H9 (cell line): ENCODE data around the gene DPP6. TPM values are rescaled to one million over a fixed set of nuclear protein-coding genes. Genes with fewer than 3 reads are reported as not detected.

Source experiments
- DNase-seq: peaks from one replicate; pipeline ENCODE4 v3.0.0-alpha.2; 2017
- H2AFZ ChIP-seq: one replicate; pipeline ENCODE4 v1.6.1; 2013; ENCODE audit warnings: mild to moderate bottlenecking, low read length, control low read depth, moderate library complexity
- H2AK5ac ChIP-seq: 2 replicates; pipeline ENCODE4 v1.6.1; 2013; ENCODE audit warnings: low read length, control low read depth, mixed read lengths; ENCODE audit not compliant: insufficient read length
- H2BK120ac ChIP-seq: one replicate; pipeline ENCODE4 v1.6.1; 2013; ENCODE audit warnings: low read depth, mild to moderate bottlenecking, low read length, control low read depth, inconsistent platforms; ENCODE audit not compliant: poor library complexity, severe bottlenecking
- H2BK12ac ChIP-seq: 2 replicates; pipeline ENCODE4 v1.6.1; 2013; ENCODE audit warnings: low read length, control low read depth, mixed read lengths, low read depth; ENCODE audit not compliant: insufficient read length
- H2BK15ac ChIP-seq: 2 replicates; pipeline ENCODE4 v1.6.1; 2013; ENCODE audit warnings: low read depth, low read length, control low read depth
- H2BK20ac ChIP-seq: one replicate; pipeline ENCODE4 v1.6.1; 2013; ENCODE audit warnings: low read depth, mild to moderate bottlenecking, low read length, control low read depth, inconsistent platforms; ENCODE audit not compliant: poor library complexity, severe bottlenecking
- H2BK5ac ChIP-seq: 2 replicates; pipeline ENCODE4 v1.6.1; 2013; ENCODE audit warnings: low read length, control low read depth, mixed read lengths; ENCODE audit not compliant: insufficient read length
- H3K14ac ChIP-seq: 2 replicates; pipeline ENCODE4 v1.6.1; 2013; ENCODE audit warnings: low read length, control low read depth; ENCODE audit not compliant: insufficient read depth
- H3K18ac ChIP-seq: 2 replicates; pipeline ENCODE4 v1.6.1; 2013; ENCODE audit warnings: low read depth, mild to moderate bottlenecking, mixed read lengths, low read length, control low read depth; ENCODE audit not compliant: insufficient read length
- H3K23ac ChIP-seq: 2 replicates; pipeline ENCODE4 v1.6.1; 2013; ENCODE audit warnings: low read length, control low read depth, mixed read lengths, low read depth; ENCODE audit not compliant: insufficient read length
- H3K23me2 ChIP-seq: 2 replicates; pipeline ENCODE4 v1.6.1; 2013; ENCODE audit warnings: low read depth, mild to moderate bottlenecking, mixed read lengths, low read length, control low read depth; ENCODE audit not compliant: insufficient read length, poor library complexity, severe bottlenecking
- H3K27ac ChIP-seq: 2 replicates; pipeline ENCODE4 v1.5.1; 2013; ENCODE audit warnings: low read length, control low read depth, mixed read lengths, low read depth; ENCODE audit not compliant: insufficient read length
- H3K27me3 ChIP-seq: 2 replicates; pipeline ENCODE4 v1.6.1; 2013; ENCODE audit warnings: low read length, control low read depth, inconsistent platforms; ENCODE audit not compliant: insufficient read depth
- H3K4ac ChIP-seq: 2 replicates; pipeline ENCODE4 v1.6.1; 2013; ENCODE audit warnings: low read depth, mild to moderate bottlenecking, control low read depth, inconsistent platforms, low read length, moderate library complexity
- H3K4me1 ChIP-seq: 2 replicates; pipeline ENCODE4 v1.6.1; 2013; ENCODE audit warnings: low read length, control low read depth, inconsistent platforms; ENCODE audit not compliant: insufficient read depth
- H3K4me2 ChIP-seq: 2 replicates; pipeline ENCODE4 v1.6.1; 2013; ENCODE audit warnings: low read length, control low read depth, mixed read lengths; ENCODE audit not compliant: insufficient read length, insufficient read depth
- H3K56ac ChIP-seq: 2 replicates; pipeline ENCODE4 v1.6.1; 2013; ENCODE audit warnings: low read depth, mild to moderate bottlenecking, mixed read lengths, low read length, control low read depth; ENCODE audit not compliant: insufficient read length
- H3K79me1 ChIP-seq: 2 replicates; pipeline ENCODE4 v1.6.1; 2013; ENCODE audit warnings: low read depth, mild to moderate bottlenecking, moderate library complexity, low read length, control low read depth, inconsistent platforms; ENCODE audit not compliant: insufficient read depth, poor library complexity, severe bottlenecking
- H3K79me2 ChIP-seq: 2 replicates; pipeline ENCODE4 v1.6.1; 2013; ENCODE audit warnings: low read length, control low read depth, inconsistent platforms; ENCODE audit not compliant: insufficient read depth
- H3K9ac ChIP-seq: 2 replicates; pipeline ENCODE4 v1.6.1; 2013; ENCODE audit warnings: low read length, control low read depth, mixed read lengths; ENCODE audit not compliant: insufficient read length; ENCODE audit errors: extremely low read depth
- H3K9me3 ChIP-seq: one replicate; pipeline ENCODE4 v1.6.1; 2013; ENCODE audit warnings: low read depth, low read length, inconsistent platforms; ENCODE audit not compliant: control insufficient read depth
- H3T11ph ChIP-seq: one replicate; pipeline ENCODE4 v1.6.1; 2013; ENCODE audit warnings: mild to moderate bottlenecking, low read length, control low read depth, inconsistent platforms
- H4K20me1 ChIP-seq: one replicate; pipeline ENCODE4 v1.6.1; 2013; ENCODE audit not compliant: control insufficient read depth, insufficient read length, insufficient read depth
- H4K5ac ChIP-seq: 2 replicates; pipeline ENCODE4 v1.6.1; 2013; ENCODE audit warnings: low read depth, mild to moderate bottlenecking, mixed read lengths, low read length, control low read depth; ENCODE audit not compliant: insufficient read length
- H4K8ac ChIP-seq: replicated peaks from 2 replicates; pipeline ENCODE4 v1.6.1; 2013; ENCODE audit warnings: low read length, control low read depth, mixed read lengths, low read depth; ENCODE audit not compliant: insufficient read length
- H4K91ac ChIP-seq: 2 replicates; pipeline ENCODE4 v1.6.1; 2013; ENCODE audit warnings: low read depth, mild to moderate bottlenecking, moderate library complexity, mixed read lengths, low read length, control low read depth; ENCODE audit not compliant: insufficient read length
- H3K27ac Mint-ChIP-seq, 3 experiments: 2 replicates in 2 of 3; 3 replicates in 1 of 3; pipeline ENCODE4 v1.8.0; 2020 to 2021; ENCODE audit warnings: mixed read lengths in 3 of 3, mild to moderate bottlenecking in 1 of 3, moderate library complexity in 1 of 3
- H3K27me3 Mint-ChIP-seq: 2 replicates; pipeline ENCODE4 v1.8.0; 2021; ENCODE audit warnings: low read depth, mild to moderate bottlenecking, moderate library complexity, mixed read lengths
- H3K36me3 Mint-ChIP-seq, 3 experiments: 2 replicates in 2 of 3; 3 replicates in 1 of 3; pipeline ENCODE4 v1.8.0; 2020 to 2021; ENCODE audit warnings: low read depth in 3 of 3, mixed read lengths in 3 of 3; ENCODE audit not compliant: insufficient read depth in 1 of 3
- H3K4me1 Mint-ChIP-seq, 2 experiments: 2 replicates each; pipeline ENCODE4 v1.8.0; 2020; ENCODE audit warnings: mixed read lengths in 2 of 2
- H3K4me3 Mint-ChIP-seq, 2 experiments: 2 replicates in 1 of 2; 3 replicates in 1 of 2; pipeline ENCODE4 v1.8.0; 2020 to 2021; ENCODE audit warnings: mild to moderate bottlenecking in 2 of 2, mixed read lengths in 2 of 2, moderate library complexity in 1 of 2
- H3K9me3 Mint-ChIP-seq, 2 experiments: 2 replicates in 1 of 2; 3 replicates in 1 of 2; pipeline ENCODE4 v1.8.0; 2020; ENCODE audit warnings: mild to moderate bottlenecking in 2 of 2, mixed read lengths in 2 of 2, moderate library complexity in 1 of 2
- CTCF ChIP-seq: fragments of 200-600 bp; sonication (generic); conservative IDR thresholded peaks from 3 replicates; pipeline ENCODE4 v1.8.0; 2021; ENCODE audit warnings: antibody characterized with exemption, mild to moderate bottlenecking
- WGBS: extraction: QIAGEN DNeasy Blood & Tissue Kit; methylation state at CpG from one replicate; pipeline ENCODE4 v1.1.7; 2013; ENCODE audit warnings: missing lambda C conversion rate, low lambda C conversion rate, mixed read lengths; ENCODE audit not compliant: insufficient read length; ENCODE audit errors: extremely low coverage; 5-methylcytosine and 5-hydroxymethylcytosine counted together
- total RNA-seq: library from RNA; stranded (reverse); gene quantifications from 2 replicates; pipeline ENCODE4 v1.2.1, GENCODE V29; 2021

DPP6 gene
- total RNA-seq, 1 experiment from 2014 or later = 4.5 TPM

- Histone ChIP-seq H3K4me1 (no peaks in the 10 kb centered on the region), H2AK5ac (no peak overlapping the region), H3K23me2 (no peaks in the 10 kb centered on the region), H3K14ac (no peak overlapping the region), H2AFZ (no peak overlapping the region), H4K8ac (no peak overlapping the region), H2BK12ac (no peak overlapping the region), H2BK15ac (no peak overlapping the region), H3K56ac (no peak overlapping the region), H3K4me2 (no peak overlapping the region), H3K23ac (no peak overlapping the region), H3K79me2 (no peaks in the 10 kb centered on the region), H4K5ac (no peak overlapping the region), H2BK20ac (no peak overlapping the region), H3T11ph (no peak overlapping the region), H3K9me3 (no peaks in the 10 kb centered on the region), H3K27ac (no peak overlapping the region), H3K9ac (no peak overlapping the region), H4K20me1 (no peaks in the 10 kb centered on the region), H3K27me3 (no peaks in the 10 kb centered on the region), H3K79me1 (no peaks in the 10 kb centered on the region), H3K18ac (no peak overlapping the region), H2BK120ac (no peak overlapping the region), H4K91ac (no peak overlapping the region), H3K4ac (no peak overlapping the region), H2BK5ac (no peak overlapping the region)
- peaks cover 9 to 10% of the 10 kb centered on the region in 2 experiments for H3K4me1 Mint-ChIP-seq
- no peaks in the 10 kb centered on the region for H3K27me3 Mint-ChIP-seq
- no peak overlapping the region for H3K4me3 Mint-ChIP-seq
- TF ChIP-seq CTCF = no peak
- no peaks in the 10 kb centered on the region for H3K36me3 Mint-ChIP-seq
- H3K27ac Mint-ChIP-seq = no peak overlapping the region
- no CpG with 5 or more reads among the region's 11 CpGs for WGBS
- no peak for DNase-seq
- no peaks in the 10 kb centered on the region for H3K9me3 Mint-ChIP-seq
These were observed 430.7 kb downstream of the DPP6 start for GRCh38 chr7:154482863-154483262.
